Activated naive CD4-positive, alpha-beta T cell (primary cell): ENCODE results near the gene DCDC1.

Experiments used
- DNase-seq, 4 experiments: peaks; one replicate each; lab custom pipeline; 2025; lab: John Stamatoyannopoulos, UW

The DCDC1 gene

DNA sequence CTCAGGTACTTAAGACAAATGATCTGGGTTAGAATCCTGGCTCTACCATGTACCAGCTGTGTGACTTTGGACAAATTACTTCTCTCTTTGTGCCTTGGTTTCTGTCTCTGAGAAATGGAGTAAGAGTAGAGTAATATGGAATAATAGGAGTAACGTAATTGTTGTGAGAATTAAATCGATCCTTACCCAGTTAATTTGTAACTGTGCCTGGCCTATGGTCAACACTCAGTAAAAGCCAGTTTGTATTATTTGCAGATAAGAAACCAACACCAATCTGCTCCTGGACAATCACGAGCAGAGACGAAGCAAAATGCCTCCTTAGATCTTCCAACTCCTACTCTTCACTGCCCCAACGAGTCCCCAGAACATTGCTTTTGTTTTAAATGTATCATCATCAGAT lies 266.7 kb downstream of the DCDC1 start:
- no peak for DNase-seq

DNA sequence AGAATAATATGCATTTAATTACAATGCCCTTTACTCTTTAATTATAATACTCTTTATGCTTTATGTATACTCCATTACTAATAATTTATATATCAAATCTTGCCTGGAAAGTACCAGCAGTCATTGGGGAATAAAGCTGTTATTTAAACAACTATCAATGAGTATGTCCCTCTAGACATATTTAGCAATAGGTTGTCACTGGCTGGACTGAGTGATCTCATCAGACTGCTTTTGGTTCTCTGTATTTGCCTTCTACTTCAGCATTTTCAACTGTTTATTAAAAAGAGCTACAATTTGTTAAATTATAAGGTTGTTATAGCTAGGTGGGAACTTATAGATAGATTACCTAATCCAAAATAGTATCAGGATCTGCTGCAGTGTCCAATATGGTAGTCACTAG lies 267.2 kb downstream of the DCDC1 start:
- no peak for DNase-seq

DNA sequence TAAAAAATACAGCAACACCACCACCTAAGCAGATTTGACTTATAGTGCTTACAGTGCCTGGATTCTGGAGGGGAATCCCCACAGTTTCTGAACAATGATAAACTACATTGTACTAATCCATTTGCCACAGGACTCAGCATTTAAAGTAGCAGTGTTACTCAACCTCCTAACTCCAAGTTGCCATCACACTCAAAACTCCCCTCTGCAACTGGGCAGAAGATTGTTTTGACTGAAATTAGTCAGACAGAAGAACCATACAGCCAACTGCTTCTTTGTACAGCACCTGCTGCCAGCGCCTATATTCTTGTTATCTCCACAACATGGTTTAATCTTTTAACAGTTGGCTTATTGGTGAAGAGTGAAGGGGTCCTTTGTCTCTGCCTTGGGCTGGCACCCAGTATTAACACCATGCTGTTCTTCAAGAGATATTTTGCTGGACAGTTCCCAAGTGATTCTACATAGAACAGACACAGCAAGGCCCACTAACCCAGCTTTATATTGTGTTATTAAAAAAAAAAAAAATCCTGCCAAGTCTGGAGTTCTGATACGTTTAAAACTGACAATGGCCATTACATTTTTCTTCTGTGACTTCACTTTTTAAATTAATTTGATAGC lies 273.2 kb downstream of the DCDC1 start:
- DNase-seq = no peak

DNA sequence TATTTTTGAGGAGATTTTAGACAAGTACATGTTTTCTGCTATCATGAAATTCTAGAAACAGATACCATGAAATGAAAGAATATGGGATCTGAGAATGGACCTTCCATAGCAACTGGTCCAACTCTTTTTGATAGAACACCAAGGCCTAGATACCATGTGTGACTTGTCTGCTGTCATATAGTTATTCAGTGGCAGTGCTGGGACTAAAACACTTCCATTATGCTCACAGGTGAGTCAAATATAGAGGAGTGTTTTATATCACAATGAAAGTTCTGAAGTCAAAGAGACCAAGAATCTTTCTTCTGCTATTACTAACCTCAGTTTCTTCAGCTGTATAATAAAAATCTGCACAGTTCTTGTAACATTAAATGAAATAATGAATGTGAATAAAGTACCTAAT lies 276.9 kb downstream of the DCDC1 start:
- no peak for DNase-seq

- DNase-seq = no peak
Measured at GRCh38 chr11:31089117-31089516, 280.4 kb downstream of the DCDC1 start.

DNA sequence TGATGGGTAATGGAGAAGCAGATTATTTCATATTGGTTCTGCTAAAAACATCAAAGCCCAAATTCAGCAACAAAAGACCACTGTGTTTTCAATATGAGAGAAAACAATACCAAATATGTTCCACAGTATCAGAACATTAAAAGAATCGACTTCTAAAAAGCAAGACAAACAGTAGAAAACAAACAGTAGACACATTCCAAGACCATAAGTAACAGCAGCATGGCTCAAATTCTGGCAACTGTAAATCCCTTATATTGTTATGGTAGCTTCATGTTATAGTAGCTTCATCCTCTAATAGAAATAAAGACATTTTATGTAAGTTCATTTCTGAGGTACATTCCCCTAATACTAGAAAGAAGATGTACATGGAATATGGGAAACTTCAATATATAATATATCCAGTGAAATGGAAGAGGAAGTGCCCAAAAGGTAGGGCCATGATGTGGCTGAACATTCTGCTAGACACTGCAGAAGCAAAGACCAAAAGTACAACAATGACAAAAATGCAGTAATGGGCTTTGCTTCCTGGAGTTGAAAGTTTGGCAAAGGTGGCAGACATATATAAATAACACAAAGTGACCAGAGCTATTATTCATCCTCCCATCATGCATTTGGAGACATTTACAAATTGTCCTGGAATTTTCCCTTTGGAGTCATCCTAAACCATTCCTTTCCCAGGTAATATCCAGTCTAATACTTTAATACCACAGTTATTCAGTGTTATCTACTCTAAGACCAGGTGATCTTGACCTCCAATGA lies 299.9 kb downstream of the DCDC1 start:
- no peak for DNase-seq

DNA sequence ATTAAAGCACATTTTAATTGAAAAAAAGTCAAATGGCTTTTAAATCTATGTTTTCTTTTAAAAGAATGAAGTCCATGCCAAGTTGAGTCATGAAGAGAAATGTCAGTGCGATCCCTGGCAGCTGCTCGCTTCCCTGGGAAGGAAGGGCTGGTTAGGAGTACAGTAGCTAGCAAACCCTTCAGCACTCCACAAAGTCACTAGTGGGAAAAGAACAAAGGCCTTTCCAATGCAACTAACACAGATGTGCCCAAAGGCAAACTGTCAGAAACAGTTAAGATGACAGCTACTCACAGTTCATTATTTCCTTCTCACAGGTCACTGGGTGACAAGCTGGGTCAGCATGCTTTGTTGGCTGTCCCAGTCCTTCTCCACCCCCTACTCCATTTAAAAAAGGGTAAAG lies 308.7 kb downstream of the DCDC1 start:
- no peak for DNase-seq

- no peak for DNase-seq
Measured at GRCh38 chr11:31059529-31059928, 310.0 kb downstream of the DCDC1 start.

- no peak for DNase-seq
Measured at GRCh38 chr11:31050061-31050765, 319.3 kb downstream of the DCDC1 start.

GRCh38 chr11:31045335-31045734 lies 324.2 kb downstream of the DCDC1 start:
- DNase-seq = no peak

- DNase-seq = no peak
Measured at GRCh38 chr11:31030138-31030792, 339.3 kb downstream of the DCDC1 start.

- DNase-seq = no peak
Measured at GRCh38 chr11:31026315-31026714, 343.2 kb downstream of the DCDC1 start.

DNA sequence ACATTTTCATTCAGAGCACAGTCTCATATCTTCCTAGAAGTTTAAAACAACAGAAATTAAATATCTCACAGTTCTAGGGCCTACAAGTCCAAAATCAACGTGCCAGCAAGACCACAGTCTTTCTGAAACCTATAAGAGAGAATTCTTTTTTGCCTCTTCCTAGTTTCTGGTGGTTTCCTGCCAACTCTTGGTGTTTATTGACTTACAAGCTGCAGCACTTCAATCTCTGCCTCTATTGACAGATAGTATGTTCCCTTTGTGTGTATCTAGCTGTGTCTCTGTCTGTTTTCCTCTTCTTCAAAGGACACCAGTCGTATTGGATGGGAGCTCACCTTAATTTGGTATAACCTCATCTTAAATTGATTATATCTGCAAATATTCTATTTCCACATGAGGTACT lies 347.5 kb downstream of the DCDC1 start:
- no peak for DNase-seq

DNA sequence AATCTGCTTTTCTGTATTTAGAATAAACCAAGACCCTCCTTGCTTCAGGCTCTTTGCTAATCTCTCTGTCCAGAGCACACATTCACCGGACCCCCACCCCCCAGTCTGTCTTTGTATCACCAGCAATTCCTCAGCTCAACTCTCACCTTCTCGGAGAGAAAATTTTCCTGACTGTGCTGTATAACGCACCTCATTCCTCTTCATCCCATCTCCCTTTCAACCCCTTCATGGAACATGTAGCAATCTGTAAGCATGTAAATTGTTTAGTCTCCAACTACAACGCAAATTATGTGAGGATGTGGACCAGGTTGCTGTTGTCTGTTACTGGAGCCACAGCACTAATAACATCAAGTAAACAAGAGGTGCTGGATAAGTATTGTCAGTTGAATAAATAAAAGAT lies 349.8 kb downstream of the DCDC1 start:
- DNase-seq = no peak

DNA sequence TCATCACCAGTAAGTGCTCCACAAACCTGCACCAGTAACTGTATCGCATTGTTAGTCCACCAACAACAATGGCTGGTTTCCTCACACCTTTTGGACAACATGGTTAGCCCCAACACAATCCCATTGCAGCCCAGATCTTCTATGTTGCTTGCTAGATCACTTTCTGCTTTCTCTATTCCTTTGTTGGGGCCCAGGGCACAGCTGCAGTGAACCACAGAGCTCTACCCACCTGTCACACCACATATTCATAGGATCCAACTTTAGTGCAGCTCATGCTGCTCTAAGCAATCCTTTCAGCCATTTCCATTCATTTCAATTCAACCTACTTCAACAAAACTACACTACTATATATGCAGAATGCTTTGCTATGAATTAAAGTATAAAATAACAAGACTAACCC lies 364.3 kb downstream of the DCDC1 start:
- no peak for DNase-seq

- DNase-seq = no peak
Measured at GRCh38 chr11:31001427-31001826, 368.1 kb downstream of the DCDC1 start.

DNA sequence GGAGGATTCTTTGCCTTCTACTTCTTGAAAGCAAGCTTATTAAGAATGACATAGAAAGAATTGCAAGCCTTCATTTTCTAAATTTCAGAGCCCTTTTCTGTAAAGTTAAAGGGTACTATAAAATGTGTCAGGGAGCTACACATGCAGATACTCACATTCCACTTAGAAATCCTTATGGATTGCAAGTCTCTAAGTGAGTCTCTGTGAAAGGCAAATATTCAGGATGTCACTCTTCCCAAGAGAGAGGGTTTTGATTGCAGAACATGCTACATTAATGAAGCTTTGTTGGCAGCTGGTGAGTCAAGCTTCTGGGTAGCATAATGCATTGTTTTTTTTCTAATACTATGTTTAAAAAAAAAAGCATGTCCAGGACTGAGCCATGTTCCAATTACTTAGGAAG lies 369.2 kb downstream of the DCDC1 start:
- DNase-seq = no peak

DNA sequence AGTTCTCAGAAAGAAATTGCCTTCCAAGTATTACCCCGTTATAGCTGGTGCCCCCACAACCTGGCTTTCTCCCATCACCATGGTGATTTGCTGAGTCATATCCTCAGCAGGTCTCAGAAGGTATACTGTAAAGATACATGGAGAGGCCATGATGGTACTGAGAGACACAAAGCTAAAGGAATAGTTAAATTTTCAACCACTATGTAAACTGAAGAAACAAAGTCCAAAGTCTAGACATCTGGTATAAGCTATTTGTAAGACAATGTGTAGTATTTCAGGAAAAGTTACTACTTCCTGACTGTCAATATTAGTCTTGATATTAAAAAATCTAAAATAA lies 377.1 kb downstream of the DCDC1 start:
- no peak for DNase-seq

DNA sequence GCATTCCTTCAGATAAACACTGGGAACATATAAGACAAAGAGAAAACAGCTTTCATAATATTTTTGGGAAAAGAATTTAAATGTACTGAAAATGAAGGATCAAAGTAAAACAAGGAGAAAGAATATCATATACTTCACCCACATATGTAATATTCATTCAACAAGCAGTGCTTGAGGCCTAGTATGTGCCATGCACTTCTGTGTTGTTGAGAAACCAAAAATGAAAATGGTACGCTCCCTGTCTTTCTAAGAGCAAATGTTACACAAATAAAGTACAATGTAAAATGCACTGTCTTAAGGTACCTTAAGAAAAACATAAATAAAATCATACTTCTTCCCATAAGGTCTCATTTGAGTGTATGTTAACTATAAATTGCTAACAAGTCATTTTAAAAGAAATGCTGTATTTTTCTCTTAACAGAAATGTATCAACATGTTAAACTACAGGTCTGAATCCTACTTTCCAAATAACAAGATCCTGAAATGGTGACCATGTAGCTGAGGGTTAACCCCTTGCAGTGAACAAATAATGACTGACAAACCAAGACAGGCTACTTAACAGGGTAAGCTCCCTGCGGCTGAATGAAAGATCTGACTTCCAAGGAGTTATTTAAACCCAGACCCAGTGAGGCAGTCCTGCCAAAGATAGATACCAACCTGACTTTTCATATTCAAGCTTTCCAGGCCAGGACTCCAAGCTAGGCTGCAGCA lies 377.6 kb downstream of the DCDC1 start:
- no peak for DNase-seq

DNA sequence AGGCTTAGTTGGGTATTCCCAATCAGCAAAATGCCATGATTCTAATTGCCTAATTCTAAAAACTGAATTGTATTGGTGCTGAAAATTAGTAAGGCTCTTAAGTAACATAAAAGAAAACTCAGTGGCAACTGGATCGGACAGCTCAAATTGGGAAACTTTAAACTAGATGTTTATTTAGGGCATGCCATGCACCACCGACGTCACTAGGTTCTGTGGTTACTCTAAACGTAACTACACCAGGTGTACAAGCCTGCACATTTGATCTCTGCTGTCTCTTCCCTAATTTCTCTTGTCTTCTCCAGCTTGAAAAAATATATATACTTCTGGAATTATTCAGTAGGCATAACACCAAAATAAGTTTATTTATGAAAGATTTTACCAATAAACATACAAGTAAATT lies 378.2 kb downstream of the DCDC1 start:
- no peak for DNase-seq

DNA sequence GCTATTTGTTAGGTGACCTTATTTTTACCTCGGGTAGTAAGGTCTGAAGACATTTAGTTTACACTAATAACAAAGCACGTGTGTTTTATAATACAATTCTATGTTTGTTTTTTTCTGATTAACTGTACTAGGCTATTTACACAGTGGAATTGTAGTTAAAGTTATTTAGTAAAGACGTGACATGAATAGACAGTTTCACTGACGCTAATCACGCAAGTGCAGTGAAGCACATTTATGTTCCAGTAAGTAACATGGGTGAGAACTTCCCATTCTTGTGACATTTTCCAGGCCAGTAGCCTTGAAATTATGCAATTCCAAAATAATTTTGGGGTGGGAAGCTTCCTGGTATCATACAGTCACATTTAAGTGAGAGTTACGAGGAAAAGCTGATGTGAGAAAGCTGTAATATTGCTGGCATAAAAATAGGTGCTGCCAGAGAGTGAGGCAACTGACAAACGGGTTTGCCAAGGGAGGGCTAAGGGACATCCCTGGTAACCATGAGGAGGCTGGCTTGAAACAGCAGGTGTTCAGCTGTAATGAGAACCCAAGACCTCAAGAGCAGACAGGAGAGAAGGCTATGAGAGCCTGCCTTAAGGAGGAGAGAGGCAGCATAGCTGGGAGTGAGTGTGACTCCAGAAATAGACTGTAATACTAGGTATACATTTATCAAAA lies 378.8 kb downstream of the DCDC1 start:
- DNase-seq = no peak

- DNase-seq = no peak
Measured at GRCh38 chr11:30987819-30988218, 381.7 kb downstream of the DCDC1 start.
